Osteocyte (in vitro differentiated cells): ENCODE measurements around the gene CFAP100. TPM values are rescaled to one million over a fixed set of nuclear protein-coding genes. Genes with fewer than 3 reads are reported as not detected.
A peak's percentile ranks its signal among the peaks of the same experiment; 100 is the strongest.

Experiments
- DNase-seq: peaks from one replicate; pipeline ENCODE4 v3.0.0; 2021; ENCODE audit warnings: mixed read lengths; ENCODE audit not compliant: unreplicated experiment; ENCODE audit errors: extremely low spot score
- H3K27ac Mint-ChIP-seq: one replicate; pipeline ENCODE4 v1.8.0; 2021; ENCODE audit warnings: mild to moderate bottlenecking, mixed read lengths; ENCODE audit not compliant: unreplicated experiment
- H3K27me3 Mint-ChIP-seq: one replicate; pipeline ENCODE4 v1.8.0; 2021; ENCODE audit warnings: mixed read lengths; ENCODE audit not compliant: unreplicated experiment
- H3K36me3 Mint-ChIP-seq: one replicate; pipeline ENCODE4 v1.8.0; 2021; ENCODE audit warnings: mixed read lengths; ENCODE audit not compliant: unreplicated experiment
- H3K4me1 Mint-ChIP-seq: one replicate; pipeline ENCODE4 v1.8.0; 2021; ENCODE audit warnings: mixed read lengths; ENCODE audit not compliant: unreplicated experiment
- H3K4me3 Mint-ChIP-seq: one replicate; pipeline ENCODE4 v1.8.0; 2021; ENCODE audit warnings: mild to moderate bottlenecking, moderate library complexity, mixed read lengths; ENCODE audit not compliant: unreplicated experiment
- H3K9me3 Mint-ChIP-seq: one replicate; pipeline ENCODE4 v1.8.0; 2021; ENCODE audit warnings: mixed read lengths; ENCODE audit not compliant: unreplicated experiment
- total RNA-seq: library from RNA; stranded (reverse); gene quantifications from 2 replicates; pipeline ENCODE4 v1.2.1, GENCODE V29; 2021
- TF ChIP-seq, protein P1 (sequence below): fragments of 200-600 bp; sonication (generic); IDR thresholded peaks from 2 replicates; pipeline ENCODE4 v1.5.0; 2021; ENCODE audit warnings: antibody characterized with exemption, mild to moderate bottlenecking, moderate library complexity

The CFAP100 gene
- total RNA-seq, 1 donor from 2014 or later: not detected

DNA sequence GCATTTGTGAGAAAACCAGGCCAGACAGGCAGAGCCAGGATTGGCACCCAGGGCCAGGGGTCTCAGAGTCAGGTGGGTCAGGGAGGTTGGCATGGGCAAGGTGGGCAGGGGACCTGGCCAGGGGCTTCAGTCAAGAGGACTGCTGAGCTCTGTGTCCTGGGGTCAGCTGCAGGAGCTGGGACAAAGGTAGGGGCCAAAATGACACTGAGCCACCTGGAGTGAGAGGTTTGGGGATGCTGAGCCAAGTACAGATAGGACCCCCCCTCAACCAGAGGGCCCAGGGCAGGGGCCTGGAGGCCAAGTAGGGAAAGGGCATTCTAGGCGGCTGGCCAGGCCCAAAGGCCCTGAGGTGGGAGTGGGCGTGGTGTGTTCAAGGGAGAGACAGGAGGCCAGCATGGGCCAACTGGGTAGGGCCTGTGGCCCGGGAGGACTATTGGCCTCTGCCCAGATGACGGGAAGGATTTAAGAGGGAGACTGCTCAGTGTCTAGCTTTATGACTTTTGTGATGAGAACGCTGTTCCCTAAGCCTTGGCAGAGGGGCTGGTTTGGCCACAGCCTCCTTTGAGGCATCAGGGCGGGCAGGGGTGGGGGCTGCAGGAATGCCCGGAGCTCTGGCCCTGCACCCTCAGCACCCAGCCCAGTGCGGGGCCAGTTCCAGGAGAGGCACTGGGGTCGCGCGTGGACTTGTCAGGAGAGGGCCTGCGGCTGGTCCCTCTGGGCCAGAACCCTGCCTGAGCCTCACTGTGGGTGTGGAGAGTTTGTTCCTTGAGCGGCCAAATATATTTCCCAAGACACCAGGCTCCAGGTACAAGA lies 3.1 kb downstream of the CFAP100 start:
- H3K27ac Mint-ChIP-seq: no peak overlapping the region
- no peak overlapping the region for H3K4me3 Mint-ChIP-seq
- no peaks in the 10 kb centered on the region for H3K4me1 Mint-ChIP-seq
- TF ChIP-seq, protein P1, sequence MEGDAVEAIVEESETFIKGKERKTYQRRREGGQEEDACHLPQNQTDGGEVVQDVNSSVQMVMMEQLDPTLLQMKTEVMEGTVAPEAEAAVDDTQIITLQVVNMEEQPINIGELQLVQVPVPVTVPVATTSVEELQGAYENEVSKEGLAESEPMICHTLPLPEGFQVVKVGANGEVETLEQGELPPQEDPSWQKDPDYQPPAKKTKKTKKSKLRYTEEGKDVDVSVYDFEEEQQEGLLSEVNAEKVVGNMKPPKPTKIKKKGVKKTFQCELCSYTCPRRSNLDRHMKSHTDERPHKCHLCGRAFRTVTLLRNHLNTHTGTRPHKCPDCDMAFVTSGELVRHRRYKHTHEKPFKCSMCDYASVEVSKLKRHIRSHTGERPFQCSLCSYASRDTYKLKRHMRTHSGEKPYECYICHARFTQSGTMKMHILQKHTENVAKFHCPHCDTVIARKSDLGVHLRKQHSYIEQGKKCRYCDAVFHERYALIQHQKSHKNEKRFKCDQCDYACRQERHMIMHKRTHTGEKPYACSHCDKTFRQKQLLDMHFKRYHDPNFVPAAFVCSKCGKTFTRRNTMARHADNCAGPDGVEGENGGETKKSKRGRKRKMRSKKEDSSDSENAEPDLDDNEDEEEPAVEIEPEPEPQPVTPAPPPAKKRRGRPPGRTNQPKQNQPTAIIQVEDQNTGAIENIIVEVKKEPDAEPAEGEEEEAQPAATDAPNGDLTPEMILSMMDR: no peak
- peaks cover 42% of the 10 kb centered on the region for H3K27me3 Mint-ChIP-seq
- H3K9me3 Mint-ChIP-seq: no peaks in the 10 kb centered on the region
- no peaks in the 10 kb centered on the region for H3K36me3 Mint-ChIP-seq
- DNase-seq: no peak

DNA sequence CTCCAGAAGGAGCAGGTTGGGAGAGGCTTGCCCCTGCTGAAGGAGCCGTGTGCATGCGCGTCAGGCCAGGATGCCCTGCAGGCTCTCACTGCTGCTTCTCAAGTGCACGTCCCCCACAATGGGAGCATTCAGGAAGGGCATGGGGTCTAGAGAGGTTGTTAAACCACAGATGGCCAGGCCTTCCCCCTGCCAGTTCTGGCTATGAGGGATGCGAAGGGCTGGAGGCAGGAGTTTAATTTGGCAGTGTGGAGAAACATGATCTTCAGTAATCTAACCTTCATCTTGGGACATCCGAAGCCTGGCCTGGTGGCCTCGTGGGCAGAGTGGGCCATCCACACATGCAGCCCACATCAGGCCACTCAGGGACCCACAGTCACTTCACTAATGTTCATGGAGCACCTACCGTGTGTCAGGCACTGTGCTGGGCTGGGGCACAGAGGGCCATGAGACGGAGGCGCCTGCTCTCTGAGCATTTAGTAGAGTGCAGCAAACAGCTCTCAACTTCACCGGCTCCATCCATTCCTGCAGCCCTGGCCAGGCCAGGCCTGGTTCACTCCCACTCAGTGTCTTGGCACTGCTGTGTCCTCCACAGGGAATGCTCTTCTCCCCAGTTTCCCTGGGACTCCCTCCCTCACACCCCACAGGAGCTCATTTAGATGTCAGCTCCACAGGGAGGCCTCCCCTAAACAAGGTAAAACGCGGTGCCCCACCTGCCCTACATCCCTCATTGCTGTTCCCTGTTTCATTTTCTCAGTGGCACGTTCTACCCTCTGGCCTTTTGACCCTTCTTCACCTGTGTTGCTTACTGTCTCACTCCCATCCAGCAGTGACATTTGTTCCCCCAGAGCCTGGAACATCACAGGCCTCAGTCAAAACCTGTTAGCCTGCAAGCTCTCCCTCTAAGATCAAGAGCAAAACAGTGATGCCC lies 4.0 kb downstream of the CFAP100 start:
- Mint-ChIP-seq H3K36me3 (no peaks in the 10 kb centered on the region), H3K4me1 (no peaks in the 10 kb centered on the region), H3K9me3 (no peaks in the 10 kb centered on the region), H3K27me3 (peaks cover 37% of the 10 kb centered on the region), H3K4me3 (no peak overlapping the region), H3K27ac (no peak overlapping the region)
- DNase-seq: no peak
- TF ChIP-seq, protein P1: no peak

DNA sequence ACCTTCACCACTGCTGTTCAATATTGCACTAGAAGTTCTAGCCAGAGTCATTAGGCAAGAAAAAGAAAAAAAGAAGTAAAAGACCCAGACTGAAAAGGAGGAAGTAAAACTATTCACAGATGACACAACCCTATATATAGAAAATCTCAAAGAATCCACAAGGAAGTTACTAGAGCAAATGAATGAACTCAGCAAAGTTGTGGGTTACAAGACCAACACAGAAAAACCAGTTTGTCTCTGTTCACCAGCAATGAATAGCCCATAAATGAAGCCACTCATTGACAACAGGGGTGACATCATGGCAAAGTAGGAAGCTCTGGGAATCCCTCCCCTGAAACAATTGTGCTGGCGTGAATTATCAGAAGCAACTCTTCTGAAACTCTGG lies 4.6 kb downstream of the CFAP100 start:
- Mint-ChIP-seq H3K4me3 (no peak overlapping the region), H3K27ac (no peak overlapping the region)

DNA sequence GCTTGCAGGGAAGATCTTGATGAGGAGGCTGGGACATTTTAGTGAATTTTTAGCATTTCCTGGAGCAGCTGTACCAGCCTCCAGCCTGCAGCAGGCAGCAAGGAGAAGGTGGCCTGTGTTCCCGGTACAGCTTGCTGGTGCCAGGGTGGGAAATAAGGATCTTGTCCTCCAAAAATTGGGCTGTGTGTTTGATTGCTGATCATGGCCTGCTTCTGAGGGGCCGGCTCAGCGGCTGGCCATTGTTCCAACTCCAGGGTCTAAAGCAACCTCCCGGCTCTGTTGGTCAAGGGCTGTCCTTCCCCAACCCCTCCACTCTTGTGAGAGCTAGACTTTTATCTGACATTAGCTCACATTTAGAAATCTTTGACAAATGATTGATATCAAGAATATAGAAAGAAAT lies 5.0 kb downstream of the CFAP100 start:
- TF ChIP-seq, protein P1: no peak
- Mint-ChIP-seq H3K36me3 (no peaks in the 10 kb centered on the region), H3K27ac (no peak overlapping the region), H3K4me1 (no peaks in the 10 kb centered on the region), H3K9me3 (no peaks in the 10 kb centered on the region), H3K4me3 (no peak overlapping the region), H3K27me3 (peaks cover 34% of the 10 kb centered on the region)
- DNase-seq: no peak

More for the DNA sequence above, 4.6 kb downstream of the CFAP100 start:
- DNase-seq: no peak
- TF ChIP-seq, protein P1: no peak
- H3K27me3 Mint-ChIP-seq: peaks cover 34% of the 10 kb centered on the region
- H3K9me3 Mint-ChIP-seq: no peaks in the 10 kb centered on the region
- no peaks in the 10 kb centered on the region for H3K4me1 Mint-ChIP-seq
- H3K36me3 Mint-ChIP-seq: no peaks in the 10 kb centered on the region

DNA sequence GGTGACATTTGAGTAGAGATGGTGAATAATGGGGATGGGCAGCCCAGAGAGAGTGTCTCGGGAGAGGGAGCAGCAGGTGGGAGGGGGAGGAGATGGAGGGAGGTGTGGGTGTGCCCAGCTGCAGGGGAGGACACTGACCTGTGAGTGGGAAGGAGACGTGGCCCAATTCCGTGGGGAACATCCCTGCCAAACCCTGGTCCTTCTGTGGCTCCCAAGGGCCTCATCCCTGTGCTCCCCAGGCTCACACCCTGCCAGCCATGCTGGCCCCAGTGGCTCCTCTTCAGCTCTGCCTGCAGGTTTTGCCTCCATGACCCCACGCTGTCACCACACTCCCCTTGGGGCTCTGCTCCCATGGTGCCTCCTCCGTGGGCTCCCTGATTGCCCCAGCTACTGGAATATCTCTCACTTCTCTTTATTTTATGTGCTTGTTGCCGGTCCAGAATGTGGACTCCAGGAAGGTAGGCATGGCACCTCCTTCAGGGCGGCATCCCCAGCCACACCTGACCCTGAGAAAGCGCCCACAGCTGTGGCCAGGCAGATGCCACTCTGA lies 7.0 kb downstream of the CFAP100 start:
- TF ChIP-seq, protein P1: no peak
- no peak overlapping the region for H3K27ac Mint-ChIP-seq
- no peaks in the 10 kb centered on the region for H3K9me3 Mint-ChIP-seq
- peak; percentile 67 for DNase-seq
- no peaks in the 10 kb centered on the region for H3K36me3 Mint-ChIP-seq
- H3K4me1 Mint-ChIP-seq: no peaks in the 10 kb centered on the region
- H3K4me3 Mint-ChIP-seq: no peak overlapping the region
- H3K27me3 Mint-ChIP-seq: peaks cover 28% of the 10 kb centered on the region
